H1 (cell line): ENCODE measurements around the gene BCAS3.

ENCODE experiments used
- ATF3 ChIP-seq: IDR thresholded peaks from 2 replicates; pipeline ENCODE4 v1.6.1; 2011; ENCODE audit warnings: low read depth, mild to moderate bottlenecking, low read length; ENCODE audit not compliant: insufficient read depth
- EP300 ChIP-seq, 2 experiments: IDR thresholded peaks; 1 replicate in 1 of 2; 2 replicates in 1 of 2; pipeline ENCODE4 v1.6.1; 2011 to 2012; ENCODE audit warnings: low read depth in 2 of 2, low read length in 2 of 2, mild to moderate bottlenecking in 2 of 2, borderline replicate concordance in 1 of 2, inconsistent platforms in 1 of 2, moderate library complexity in 1 of 2
- EZH2 ChIP-seq: fragments of 200-600 bp; sonication (generic); IDR thresholded peaks from 2 replicates; pipeline ENCODE4 v1.7.1; 2012; ENCODE audit warnings: low read depth, mild to moderate bottlenecking, moderate library complexity, low read length, inconsistent platforms; ENCODE audit not compliant: severe bottlenecking
- FOSL1 ChIP-seq: IDR thresholded peaks from 2 replicates; pipeline ENCODE4 v1.6.1; 2011; ENCODE audit warnings: mild to moderate bottlenecking, low read depth, low read length, moderate library complexity; ENCODE audit not compliant: insufficient read depth
- KDM5A ChIP-seq: fragments of 200-600 bp; IDR thresholded peaks from 2 replicates; pipeline ENCODE4 v1.7.1; 2012; ENCODE audit warnings: mild to moderate bottlenecking, low read length, inconsistent platforms, mixed read lengths
- NANOG ChIP-seq: IDR thresholded peaks from 2 replicates; pipeline ENCODE4 v1.6.1; 2011; ENCODE audit warnings: low read length, low read depth, mild to moderate bottlenecking, inconsistent platforms; ENCODE audit not compliant: insufficient read depth, poor library complexity, severe bottlenecking
- PHF8 ChIP-seq: fragments of 200-600 bp; sonication (generic); conservative IDR thresholded peaks from 2 replicates; pipeline ENCODE4 v1.7.1; 2012; ENCODE audit warnings: low read depth, mild to moderate bottlenecking, inconsistent platforms, low read length, moderate library complexity
- POLR2A ChIP-seq, 2 experiments: IDR thresholded peaks; 1 replicate in 1 of 2; 2 replicates in 1 of 2; pipeline ENCODE4 v1.6.1; 2011; ENCODE audit warnings: low read depth in 2 of 2, low read length in 2 of 2, mild to moderate bottlenecking in 2 of 2; ENCODE audit errors: control extremely low read depth in 1 of 2
- RXRA ChIP-seq: IDR thresholded peaks from 2 replicates; pipeline ENCODE4 v1.6.1; 2011; ENCODE audit warnings: low read depth, mild to moderate bottlenecking, low read length, moderate library complexity; ENCODE audit not compliant: insufficient read depth
- TCF12 ChIP-seq: IDR thresholded peaks from 2 replicates; pipeline ENCODE4 v1.6.1; 2011; ENCODE audit warnings: low read depth, mild to moderate bottlenecking, low read length
- TF ChIP-seq, protein P1 (sequence below), 3 experiments: IDR thresholded peaks; 1 replicate in 2 of 3; 2 replicates in 1 of 3; pipeline versions ENCODE4 v1.5.1 to v1.6.1; 2011; ENCODE audit warnings: low read length in 3 of 3, mild to moderate bottlenecking in 3 of 3, inconsistent platforms in 2 of 3, low read depth in 1 of 3, moderate library complexity in 1 of 3; ENCODE audit not compliant: insufficient read depth in 1 of 3; ENCODE audit errors: control extremely low read depth in 1 of 3

DNA sequence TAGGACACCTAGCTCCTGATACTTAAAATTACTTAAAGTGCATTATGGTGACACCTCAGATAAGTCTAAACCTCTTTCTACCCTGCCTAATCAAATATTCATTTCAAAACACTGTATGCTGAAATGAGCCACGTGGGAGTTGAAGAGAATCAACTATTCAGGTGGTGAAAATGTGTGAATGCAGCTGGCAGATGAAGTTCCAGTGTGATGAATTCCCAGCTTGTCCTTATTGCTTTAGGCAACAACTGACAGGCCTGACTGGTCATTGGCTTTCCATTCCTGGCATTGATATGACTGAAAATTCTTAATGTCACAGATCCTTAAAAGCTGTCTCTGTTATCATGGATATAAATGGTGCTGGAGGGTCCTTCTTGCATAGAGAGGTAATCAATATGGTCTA lies 420.1 kb downstream of the BCAS3 start:
- TF ChIP-seq EP300 (IDR thresholded peaks at IDR 0.05; ENCODE audit: borderline replicate concordance in 1 of 2, low read depth in 2 of 2, low read length in 2 of 2) (no peak), KDM5A (no peak), RXRA (no peak), TCF12 (no peak), POLR2A (IDR thresholded peaks at IDR 0.05; ENCODE audit: control extremely low read depth in 1 of 2, low read depth in 2 of 2, low read length in 2 of 2) (no peak), FOSL1 (no peak), ATF3 (no peak), NANOG (no peak), EZH2 (no peak), PHF8 (no peak)
- TF ChIP-seq, protein P1, sequence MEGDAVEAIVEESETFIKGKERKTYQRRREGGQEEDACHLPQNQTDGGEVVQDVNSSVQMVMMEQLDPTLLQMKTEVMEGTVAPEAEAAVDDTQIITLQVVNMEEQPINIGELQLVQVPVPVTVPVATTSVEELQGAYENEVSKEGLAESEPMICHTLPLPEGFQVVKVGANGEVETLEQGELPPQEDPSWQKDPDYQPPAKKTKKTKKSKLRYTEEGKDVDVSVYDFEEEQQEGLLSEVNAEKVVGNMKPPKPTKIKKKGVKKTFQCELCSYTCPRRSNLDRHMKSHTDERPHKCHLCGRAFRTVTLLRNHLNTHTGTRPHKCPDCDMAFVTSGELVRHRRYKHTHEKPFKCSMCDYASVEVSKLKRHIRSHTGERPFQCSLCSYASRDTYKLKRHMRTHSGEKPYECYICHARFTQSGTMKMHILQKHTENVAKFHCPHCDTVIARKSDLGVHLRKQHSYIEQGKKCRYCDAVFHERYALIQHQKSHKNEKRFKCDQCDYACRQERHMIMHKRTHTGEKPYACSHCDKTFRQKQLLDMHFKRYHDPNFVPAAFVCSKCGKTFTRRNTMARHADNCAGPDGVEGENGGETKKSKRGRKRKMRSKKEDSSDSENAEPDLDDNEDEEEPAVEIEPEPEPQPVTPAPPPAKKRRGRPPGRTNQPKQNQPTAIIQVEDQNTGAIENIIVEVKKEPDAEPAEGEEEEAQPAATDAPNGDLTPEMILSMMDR (IDR thresholded peaks at IDR 0.05; ENCODE audit: control extremely low read depth in 1 of 3, insufficient read depth in 1 of 3, low read depth in 1 of 3, low read length in 3 of 3), result no peak
